COR-L47 (cell line): ENCODE data around the gene FBXL17.

ENCODE experiments used
- DNase-seq: peaks from one replicate; lab custom pipeline; 2025; lab: John Stamatoyannopoulos, UW

The FBXL17 gene

GRCh38 chr5:107858788-107859187 lies 523.1 kb downstream of the FBXL17 start:
- no peak for DNase-seq

- DNase-seq, result no peak
Observed at GRCh38 chr5:107858324-107858723, 523.6 kb downstream of the FBXL17 start.

- DNase-seq, result no peak
Observed at GRCh38 chr5:107857785-107858184, 524.1 kb downstream of the FBXL17 start.

- no peak for DNase-seq
Observed at GRCh38 chr5:107855171-107855570, 526.7 kb downstream of the FBXL17 start.

- no peak for DNase-seq
Observed at GRCh38 chr5:107853696-107854095, 528.2 kb downstream of the FBXL17 start.

- DNase-seq, result no peak
Observed at GRCh38 chr5:107853031-107853430, 528.9 kb downstream of the FBXL17 start.

- no peak for DNase-seq
Observed at GRCh38 chr5:107849118-107849517, 532.8 kb downstream of the FBXL17 start.

GRCh38 chr5:107840592-107840991 lies 541.3 kb downstream of the FBXL17 start:
- no peak for DNase-seq

- DNase-seq, result no peak
Observed at GRCh38 chr5:107840161-107840560, 541.7 kb downstream of the FBXL17 start.

- DNase-seq, result no peak
Observed at GRCh38 chr5:107835096-107835495, 546.8 kb downstream of the FBXL17 start.

GRCh38 chr5:107832746-107833145 lies 549.2 kb downstream of the FBXL17 start:
- DNase-seq, result no peak

- peak; percentile 21 for DNase-seq
Observed at GRCh38 chr5:107831612-107832395, 550.1 kb downstream of the FBXL17 start.

- no peak for DNase-seq
Observed at GRCh38 chr5:107830750-107831149, 551.1 kb downstream of the FBXL17 start.

- DNase-seq, result no peak
Observed at GRCh38 chr5:107826311-107827000, 555.4 kb downstream of the FBXL17 start.

- DNase-seq, result no peak
Observed at GRCh38 chr5:107824821-107825220, 557.1 kb downstream of the FBXL17 start.

- no peak for DNase-seq
Observed at GRCh38 chr5:107821288-107821687, 560.6 kb downstream of the FBXL17 start.

- DNase-seq, result no peak
Observed at GRCh38 chr5:107820429-107820828, 561.5 kb downstream of the FBXL17 start.

GRCh38 chr5:107817951-107818350 lies 563.9 kb downstream of the FBXL17 start:
- no peak for DNase-seq

- DNase-seq, result no peak
Observed at GRCh38 chr5:107817436-107817835, 564.5 kb downstream of the FBXL17 start.

GRCh38 chr5:107815109-107815508 lies 566.8 kb downstream of the FBXL17 start:
- DNase-seq, result no peak

- DNase-seq, result no peak
Observed at GRCh38 chr5:107814183-107814827, 567.6 kb downstream of the FBXL17 start.

GRCh38 chr5:107813559-107813958 lies 568.3 kb downstream of the FBXL17 start:
- no peak for DNase-seq

- DNase-seq, result no peak
Observed at GRCh38 chr5:107812570-107813141, 569.2 kb downstream of the FBXL17 start.
